NCI-H446 (cell line): ENCODE results near the gene NTRK3.
A peak's percentile ranks its signal among the peaks of the same experiment; 100 is the strongest.

Experiments
- DNase-seq, 2 experiments: peaks; one replicate each; lab custom pipeline; 2025; lab: John Stamatoyannopoulos, UW

Gene NTRK3

DNA sequence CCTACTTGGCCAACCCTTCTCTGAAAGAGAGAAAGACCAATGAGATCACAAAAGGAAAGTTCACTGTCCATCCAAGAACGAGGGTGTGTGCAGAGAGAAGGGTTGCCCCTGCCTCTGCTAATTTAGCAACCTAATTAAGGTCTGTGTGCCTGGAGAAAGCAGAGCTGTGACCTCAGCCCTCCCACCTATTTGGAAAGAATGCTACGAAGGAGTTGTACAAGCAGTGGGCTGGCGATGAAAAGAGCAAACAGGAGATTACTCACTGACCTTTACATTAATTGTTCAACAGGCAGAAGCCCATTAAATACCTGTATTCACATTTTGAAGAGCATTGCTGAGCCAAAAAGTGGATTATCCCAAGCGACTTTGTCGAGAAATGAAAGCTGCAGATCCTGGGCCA lies 314.9 kb downstream of the NTRK3 start:
- no peak for DNase-seq

DNA sequence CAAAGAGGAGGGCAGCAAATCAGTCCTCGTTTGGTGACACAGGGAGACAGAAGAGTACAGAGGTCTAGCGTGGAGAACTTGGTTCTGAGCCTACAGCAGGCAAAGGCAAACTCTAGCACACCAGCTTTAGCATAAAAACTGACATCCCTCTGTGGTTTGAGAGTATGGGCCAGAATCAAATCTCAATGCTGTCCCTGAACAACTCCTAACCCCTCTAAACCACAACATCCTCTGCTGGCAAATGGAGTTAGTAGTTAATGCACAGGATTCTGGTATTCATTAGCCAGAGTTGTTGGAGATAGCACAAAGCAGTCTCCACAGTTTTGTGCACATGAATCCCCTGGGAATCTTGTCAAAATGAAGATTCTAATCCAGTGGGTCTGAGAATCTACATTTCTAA lies 315.8 kb downstream of the NTRK3 start:
- no peak for DNase-seq

DNA sequence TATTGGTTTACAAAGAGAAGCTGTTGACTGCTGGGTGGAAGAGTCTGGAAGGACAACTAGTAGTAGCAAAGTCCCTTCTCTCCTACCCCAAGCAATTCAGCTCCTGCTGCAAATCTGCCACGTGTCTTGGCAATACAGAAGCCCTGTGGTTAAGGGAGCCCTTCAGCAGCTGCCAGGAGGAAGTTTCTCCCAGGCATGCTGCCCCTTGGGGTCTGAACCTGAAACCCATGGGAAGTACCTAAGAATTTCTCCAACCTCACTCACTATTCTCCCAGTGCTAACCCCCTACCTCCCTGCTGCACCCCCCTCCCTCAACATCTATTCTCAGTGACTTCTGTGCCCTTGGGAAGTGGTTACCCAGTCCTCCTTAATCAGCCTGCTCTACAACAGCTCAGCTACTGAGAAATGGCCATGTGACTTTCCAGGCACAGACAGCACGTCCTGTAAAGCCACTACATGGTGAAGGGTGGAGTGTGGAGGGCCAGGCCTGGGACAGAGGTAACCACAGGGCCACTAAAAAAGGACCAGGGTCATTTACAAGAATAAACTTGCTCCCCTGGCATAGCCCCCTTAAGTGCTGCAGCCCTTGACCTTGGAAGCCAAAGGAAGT lies 316.6 kb downstream of the NTRK3 start:
- no peak for DNase-seq

DNA sequence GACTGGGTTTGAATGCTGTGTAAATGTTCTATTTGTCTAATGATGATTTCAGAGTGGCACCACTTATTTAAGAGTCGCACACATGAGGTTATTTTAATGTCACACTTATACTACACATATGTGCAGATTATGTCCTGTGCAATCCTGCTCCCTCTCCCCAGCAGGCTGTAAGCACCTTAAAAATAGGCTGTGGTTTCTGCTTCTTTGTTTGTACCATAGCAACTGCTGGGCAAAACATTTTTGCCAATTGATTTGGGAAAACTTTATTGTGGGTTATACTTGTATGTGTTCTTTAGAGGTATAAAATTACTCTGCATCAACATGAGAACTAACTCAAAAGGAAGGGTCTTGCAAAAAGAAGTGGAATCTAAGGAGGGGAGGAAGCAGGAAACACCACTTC lies 318.5 kb downstream of the NTRK3 start:
- DNase-seq, result no peak

DNA sequence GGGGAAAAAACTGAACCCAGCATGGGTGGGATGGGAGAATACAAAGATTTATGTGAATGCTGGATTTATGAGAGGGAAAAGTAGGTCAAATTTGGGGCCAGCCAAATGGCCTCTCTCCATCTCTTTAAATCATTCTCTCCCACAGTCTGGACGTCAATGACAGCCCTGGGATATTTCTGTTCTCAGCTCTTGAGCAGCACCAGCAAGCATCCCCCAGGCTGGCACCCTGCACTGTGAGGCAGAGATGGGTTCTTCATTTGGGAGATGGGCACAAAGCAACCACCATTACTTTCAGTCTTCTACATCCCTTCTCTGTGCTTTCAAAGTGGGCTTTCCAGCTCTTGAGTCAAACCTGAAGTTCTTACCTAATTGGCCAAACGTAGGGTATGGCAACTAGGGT lies 321.0 kb downstream of the NTRK3 start:
- DNase-seq, result no peak

DNA sequence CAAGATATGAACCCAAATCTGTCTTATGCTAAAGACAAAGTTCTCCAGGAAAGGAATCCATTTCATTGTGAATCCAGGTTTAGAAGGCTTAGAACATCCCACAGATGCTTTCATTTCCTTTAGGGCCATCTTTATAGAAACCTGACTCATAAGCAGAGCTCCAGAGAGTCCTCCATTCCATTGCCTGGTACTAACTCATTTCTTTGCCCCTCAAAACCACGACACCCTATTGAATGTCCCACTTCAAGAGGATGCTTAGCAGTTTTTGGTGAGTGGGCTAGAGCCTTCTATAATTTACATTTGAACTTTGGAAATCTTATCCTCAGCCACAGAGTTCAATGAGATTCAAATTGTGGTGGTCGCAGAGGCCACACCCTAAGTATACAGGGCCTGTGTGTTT lies 325.0 kb downstream of the NTRK3 start:
- DNase-seq, result no peak

DNA sequence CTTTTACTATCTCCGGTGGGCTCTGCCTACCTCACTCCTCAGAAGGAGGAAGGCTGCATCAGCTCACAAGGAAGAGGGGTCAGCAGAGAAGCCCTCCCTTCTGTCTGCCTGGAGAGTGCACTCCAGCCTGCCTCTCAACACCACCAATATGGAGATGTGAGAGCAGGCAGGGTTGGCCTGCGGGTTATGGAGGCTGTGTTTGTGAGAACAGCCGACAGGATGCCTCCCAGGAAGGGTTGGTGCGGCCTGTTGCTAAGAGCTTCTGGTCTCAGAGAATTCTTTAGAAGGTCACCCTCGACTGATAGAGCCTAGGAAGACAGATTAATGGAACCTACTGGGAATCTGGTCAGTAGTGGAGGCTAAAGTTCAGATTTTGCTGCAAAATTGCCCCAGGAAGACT lies 326.1 kb downstream of the NTRK3 start:
- DNase-seq, result no peak

DNA sequence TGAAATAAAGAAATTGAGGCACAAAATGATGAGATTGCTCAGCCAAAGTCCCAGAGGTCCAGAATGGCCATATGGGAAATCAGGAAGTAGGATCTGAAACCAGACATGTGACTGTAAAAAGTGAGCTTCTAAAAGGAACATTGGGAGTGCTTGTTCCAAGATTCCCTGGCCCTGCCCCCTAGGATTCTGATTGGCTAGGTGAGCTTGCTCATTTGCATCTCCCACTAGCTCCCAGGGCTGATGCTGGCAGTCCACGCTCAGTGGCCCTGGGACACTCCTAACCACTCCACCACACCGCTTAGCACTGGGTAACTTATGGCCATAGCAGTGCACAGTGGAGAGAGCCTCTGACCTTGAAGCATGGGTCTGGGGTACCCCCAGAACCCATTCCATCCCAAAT lies 326.7 kb downstream of the NTRK3 start:
- DNase-seq, result no peak

DNA sequence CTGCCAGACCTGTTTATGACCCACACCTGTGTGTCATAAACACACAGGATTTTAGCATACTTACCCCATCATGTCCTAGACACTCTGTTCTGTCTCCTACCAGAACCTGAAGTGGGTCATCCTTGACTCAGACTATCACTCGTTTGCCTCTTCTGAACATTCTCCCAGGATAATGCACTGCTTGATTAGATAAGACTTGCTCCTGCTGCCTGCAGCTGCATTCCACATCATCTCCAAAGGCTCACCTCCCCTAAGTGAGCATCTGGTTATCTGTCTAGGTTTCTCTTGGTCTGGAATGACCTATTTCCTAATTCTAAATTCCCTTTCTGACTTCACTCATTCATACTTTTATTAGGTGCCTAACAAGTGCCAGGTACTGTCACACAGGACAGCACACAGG lies 332.1 kb downstream of the NTRK3 start:
- DNase-seq, result no peak

DNA sequence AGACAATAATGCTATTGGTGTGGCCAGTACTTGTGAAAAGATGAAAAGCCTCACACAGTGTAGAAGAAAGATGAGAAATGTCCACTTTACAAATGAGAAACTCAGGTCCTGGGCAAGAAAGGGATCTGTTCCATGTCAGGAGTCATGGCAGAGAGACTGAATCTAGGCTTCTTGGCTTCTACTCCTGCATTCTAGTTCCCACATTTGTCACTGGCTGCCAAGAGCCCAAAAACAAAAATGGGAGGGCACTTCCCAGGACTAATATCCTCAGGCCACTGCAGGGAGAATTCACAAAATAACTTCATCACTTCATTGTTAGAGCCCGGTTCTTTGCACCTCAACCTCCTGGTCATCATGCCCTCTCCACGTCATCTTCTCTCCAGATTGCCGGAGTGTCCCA lies 337.5 kb downstream of the NTRK3 start:
- no peak for DNase-seq

DNA sequence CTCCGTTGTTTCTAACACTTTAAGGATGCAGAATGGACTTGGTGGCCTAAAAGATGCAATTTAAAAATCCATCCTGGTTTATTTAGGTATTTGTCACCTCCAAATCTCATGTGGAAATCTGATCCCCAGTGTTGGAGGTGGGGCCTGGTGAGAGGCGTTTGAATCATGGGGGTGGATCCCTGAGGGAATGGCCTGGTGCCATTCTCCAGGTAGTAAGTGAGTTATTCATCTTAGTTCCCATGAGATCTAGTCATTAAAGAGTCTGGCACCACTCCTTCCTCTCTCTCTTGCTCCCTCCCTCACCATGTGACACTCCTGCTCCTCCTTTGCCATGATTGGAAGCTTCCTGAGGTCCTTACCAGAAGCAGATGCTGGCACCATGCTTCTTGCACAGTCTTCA lies 339.1 kb downstream of the NTRK3 start:
- no peak for DNase-seq

DNA sequence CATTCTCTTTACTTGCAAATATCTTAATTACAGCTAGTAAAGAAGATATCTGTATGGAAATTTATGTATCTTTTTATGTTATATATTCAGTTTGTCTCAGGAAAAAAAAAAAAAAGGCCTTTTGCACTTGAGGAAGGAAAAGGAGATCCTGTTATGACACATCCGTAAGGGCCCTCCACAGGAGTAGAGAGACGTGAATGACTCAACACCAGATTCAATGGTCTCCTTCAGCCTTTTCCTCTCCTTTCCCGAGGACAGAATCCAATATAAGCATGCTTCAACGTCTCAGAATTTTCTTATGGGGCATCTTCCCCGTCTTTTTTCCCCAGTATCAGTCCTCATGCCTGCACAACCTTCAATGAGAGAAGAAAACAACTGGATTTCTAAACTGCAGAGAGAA lies 340.3 kb downstream of the NTRK3 start:
- no peak for DNase-seq

DNA sequence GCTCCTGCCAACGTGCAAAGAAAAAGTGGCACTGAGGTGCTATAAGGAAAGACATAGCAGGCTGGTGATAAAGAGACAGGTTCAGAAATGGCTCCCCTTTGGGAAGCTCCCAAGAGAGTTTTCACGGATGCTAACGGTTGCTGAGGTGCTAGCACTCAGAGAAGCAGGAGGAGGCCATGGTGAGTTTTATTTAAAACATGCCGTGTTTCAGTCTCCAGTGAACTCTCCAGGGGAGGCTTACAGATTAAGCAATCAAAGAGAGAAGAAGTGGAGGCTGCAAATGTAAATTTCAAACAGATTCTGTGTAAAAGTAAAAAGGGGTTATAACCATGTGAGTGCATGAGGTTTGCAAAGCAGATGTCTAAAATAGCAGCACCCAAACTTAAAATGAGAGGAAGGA lies 346.2 kb downstream of the NTRK3 start:
- DNase-seq, result no peak

DNA sequence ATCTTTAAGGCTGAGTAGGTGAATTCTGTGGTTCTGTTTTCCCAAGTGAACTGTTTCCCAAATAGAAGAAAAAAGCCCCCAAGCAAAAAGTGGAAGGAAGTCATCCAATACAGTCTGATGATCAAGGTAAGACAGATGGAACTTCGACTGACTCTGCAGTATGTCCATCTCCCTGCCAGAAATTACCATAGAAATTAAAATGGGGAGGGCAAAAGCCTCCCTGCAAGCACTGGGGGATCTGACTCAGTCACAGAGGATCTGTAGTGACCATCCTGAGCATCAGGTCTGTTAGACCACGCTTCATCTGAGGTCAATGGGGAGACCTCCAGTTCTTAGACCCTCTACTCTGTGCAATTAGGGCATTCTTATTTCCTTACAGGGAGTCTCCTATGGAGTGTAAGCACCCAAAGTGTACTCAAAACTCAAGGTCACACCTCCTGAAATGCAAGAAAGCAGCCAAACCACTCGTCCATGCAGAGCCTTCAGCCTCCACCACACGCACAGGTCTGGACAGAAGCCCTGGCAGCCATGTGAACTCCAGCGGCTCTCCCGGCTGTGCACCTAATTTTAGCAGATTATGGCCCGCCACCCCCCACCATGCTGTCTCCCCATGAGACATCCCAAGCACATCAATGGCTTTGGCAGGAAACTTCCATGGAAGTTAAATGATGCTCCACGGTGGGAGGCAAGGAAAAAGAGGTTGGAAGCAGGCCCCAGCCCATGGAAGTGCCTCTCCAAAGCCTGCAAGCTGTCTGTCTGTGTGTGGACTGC lies 348.7 kb downstream of the NTRK3 start:
- peak; percentile 79 to 88 for DNase-seq

DNA sequence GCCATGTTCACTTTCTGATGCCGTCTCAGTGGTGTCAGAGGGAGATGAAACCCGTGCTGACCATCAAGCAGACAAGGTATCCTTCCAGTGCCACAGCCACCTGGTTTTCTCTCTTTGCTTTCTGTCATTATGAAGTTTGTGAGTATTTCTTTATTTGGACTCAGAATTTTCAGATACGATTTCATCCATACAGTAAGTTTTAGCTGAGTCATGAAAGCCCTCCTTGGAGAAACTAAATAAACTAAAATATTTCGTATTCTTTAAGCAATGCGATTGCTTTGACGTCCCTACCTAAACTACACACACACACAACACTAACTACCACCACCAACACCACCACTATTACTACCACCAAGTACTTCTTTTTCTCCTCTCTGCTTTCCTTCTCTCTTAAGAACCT lies 350.1 kb downstream of the NTRK3 start:
- no peak for DNase-seq

DNA sequence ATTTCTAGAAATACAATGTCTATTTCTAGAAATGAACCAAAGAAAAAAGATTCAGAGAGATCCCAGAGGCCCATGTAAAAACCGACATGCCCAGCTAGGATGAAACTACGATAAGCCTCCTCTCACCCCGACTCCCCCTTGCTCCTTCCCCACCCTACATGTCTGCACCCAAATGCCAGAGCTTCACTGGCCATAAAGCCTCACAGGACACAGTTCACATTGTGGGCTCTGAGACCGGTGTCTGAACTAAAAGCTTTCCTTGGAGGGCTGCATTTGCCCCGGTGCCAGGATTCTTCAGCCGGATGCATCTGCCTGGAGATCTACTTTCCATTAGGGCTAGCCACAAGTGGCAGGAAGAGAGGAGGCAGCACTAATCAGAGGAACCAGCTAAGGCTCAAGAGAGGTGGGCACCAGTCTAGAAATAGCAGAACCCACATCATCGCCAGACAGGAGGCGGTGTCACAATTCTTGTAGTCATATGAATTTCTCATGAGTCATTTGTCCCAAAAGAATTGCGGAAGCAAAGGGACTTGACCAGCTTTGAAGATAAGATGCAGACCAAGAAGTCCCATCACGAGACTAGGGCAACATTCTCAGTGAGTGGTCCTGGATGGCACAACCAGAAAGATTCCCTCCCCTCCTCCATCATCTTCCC lies 353.6 kb downstream of the NTRK3 start:
- DNase-seq, result no peak

DNA sequence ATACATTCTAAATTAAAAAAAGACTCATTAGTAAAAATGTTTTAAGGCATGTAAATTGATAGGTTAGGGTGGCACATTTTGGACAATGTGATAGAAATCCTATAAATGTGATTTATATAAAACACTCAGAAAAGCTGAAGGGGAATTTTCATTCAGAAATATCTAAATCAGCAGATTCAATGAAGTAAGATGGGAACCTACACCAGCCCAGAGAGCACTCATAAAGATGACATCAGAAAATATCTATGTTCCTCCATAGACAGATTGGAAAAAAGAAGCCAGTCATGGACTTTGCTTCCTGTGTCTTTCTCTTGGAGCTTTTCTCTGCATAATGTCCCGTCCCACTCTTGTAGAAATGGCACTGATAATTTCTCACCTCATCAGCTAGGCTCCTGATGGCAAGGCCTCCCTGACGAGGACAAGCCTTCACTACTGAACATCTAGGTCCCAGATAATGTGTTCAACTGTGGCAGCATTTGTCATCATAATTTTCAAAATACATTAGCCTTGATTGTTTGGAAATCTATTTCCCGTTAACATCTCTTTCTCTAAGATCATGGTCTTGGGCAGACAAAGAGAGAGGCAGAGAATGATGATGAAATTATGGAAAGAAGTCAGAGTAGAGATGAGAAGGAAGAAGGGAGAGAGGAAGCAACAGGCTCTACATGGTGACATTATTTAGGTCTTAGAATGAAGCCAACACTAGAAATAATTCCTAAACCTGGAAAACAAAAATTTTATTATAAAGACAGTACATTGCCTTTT lies 354.4 kb downstream of the NTRK3 start:
- no peak for DNase-seq

DNA sequence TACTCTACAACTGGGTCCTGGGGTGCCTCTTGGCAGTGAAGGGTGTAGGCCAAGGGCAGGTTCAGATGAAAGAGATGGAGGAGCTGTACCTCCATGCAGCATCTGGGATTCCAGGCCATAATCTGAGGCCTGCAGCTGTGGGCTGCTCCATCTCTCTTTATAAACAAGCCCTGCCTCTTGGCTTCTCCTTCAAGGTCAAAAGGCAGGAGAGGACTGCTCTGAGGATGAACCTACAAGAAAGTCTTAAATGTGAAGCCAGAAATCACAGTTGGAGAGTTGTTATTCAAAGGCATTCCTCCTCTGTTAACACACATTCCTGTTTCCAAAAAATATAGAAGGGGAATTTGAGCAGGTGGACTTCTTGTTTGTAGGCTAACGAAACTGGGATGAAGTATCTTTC lies 355.5 kb downstream of the NTRK3 start:
- no peak for DNase-seq

DNA sequence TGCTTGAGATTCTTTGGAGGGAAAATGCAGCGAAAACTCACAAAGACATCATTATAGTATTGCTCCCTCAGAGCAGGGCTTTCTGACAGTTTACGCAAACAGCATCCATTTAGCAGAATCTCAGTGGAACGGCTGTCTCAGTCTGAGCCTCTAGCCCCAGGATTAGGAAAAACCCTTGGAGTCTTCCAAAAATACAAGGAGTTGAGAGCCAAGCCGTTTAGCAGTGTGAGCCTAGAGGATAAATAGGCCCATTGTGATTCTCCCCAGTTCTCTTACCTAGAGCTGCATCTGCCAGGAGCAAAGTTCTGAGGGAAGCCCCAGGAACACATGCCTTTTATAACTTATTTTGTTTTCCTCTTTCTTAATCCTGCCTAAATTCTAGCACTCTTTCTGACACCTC lies 359.6 kb downstream of the NTRK3 start:
- DNase-seq, result no peak

DNA sequence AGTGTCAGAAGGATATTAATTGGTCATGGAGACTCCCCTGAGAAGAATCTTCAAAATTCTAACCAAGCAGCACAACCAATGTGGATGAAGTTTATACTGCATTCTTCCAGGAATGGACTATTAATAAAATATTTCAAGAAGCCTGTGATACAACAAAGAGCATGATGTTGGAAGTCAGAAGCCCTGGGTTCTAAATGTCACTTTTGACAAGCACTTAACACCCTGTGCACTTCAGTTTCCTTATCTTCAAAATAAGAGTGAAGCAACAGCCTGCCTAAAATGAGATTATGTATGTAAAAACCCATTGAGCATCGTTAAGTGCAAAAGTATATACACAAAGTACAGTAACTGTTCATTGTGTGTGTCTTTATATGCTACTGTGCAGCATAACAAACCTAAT lies 369.4 kb downstream of the NTRK3 start:
- DNase-seq, result no peak

DNA sequence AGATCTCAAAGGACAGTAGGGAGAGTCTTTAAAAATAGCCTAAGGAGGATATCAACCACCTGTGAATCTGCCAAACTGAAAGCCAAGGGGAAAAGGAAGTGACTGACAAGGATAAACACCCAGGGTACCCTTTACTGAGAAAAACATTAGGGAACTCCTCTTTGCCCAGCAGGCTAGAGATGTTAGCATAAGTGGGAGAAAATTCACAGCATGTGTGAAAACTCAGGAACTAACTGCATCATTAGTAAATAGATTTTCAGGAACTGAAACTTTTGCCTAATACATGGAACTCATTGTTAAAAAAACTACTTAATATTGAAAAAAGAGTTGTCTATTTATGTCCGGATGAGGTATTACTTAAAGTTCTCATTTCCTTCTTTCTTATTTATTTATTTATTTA lies 375.5 kb downstream of the NTRK3 start:
- DNase-seq, result no peak

DNA sequence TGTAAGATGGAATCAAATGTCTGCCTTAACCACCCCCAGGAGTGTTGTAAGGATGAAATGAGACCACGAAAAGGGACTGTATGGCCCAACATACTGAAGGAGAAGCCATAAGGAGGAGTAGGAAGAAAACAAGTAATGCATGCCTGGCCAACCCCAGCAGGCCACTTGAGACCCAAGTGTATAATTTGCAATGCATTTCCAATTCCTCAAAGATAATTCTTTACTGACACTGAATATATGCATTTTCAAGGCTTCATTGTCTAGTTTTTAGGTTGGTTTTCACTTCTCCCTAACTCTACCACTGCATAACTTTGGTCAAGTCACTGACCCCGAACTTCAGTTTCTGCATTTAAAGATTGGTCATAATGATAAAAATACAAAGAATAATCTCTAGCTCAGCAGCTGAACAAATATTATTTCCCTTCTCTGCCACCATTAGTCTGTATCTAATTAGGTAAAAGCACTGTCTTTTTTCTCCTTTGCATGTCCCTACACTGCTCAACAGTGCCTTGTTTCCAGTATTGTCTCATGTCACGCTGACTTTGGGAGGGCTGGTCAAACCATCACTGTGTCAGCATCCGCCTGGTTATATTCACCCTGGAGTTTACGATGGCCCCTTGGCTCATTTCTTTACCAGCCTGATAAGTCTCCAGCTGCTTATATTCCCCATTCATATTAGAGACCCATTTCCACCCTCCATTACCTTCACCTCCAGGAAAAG lies 378.6 kb downstream of the NTRK3 start:
- no peak for DNase-seq
